OCI-LY1 (cell line): ENCODE measurements around the gene TET3.
"Not testable (repeated sequence)": the region's sequence is repeated elsewhere in the genome, so short reads cannot be mapped to it uniquely, and the experiment has no call there.

Experiments used
- H2AFZ ChIP-seq: fragments of 200-600 bp; sonication (generic), shearing (Covaris generic); 2 replicates; pipeline ENCODE4 v1.6.0; 2014; ENCODE audit warnings: antibody characterized with exemption, mild to moderate bottlenecking, low read length
- H3F3A ChIP-seq: fragments of 200-600 bp; sonication (generic), shearing (Covaris generic); 2 replicates; pipeline ENCODE4 v1.6.0; 2014; ENCODE audit warnings: mild to moderate bottlenecking, antibody characterized with exemption, low read length, moderate library complexity; ENCODE audit not compliant: insufficient read depth
- H3K27ac ChIP-seq: fragments of 200-600 bp; sonication (generic); 2 replicates; pipeline ENCODE4 v1.5.1; 2014; ENCODE audit warnings: low read length, mixed run types, mild to moderate bottlenecking, low read depth; ENCODE audit not compliant: poor library complexity, severe bottlenecking
- H3K27me3 ChIP-seq: fragments of 200-600 bp; sonication (generic); 2 replicates; pipeline ENCODE4 v1.6.0; 2014; ENCODE audit warnings: antibody characterized with exemption, mild to moderate bottlenecking, low read length, moderate library complexity; ENCODE audit not compliant: insufficient read depth
- H3K36me3 ChIP-seq: fragments of 200-600 bp; sonication (generic); 2 replicates; pipeline ENCODE4 v1.6.1; 2014; ENCODE audit warnings: mild to moderate bottlenecking, antibody characterized with exemption, low read length, moderate library complexity, mixed read lengths; ENCODE audit not compliant: insufficient read depth
- H3K4me1 ChIP-seq: fragments of 200-600 bp; sonication (generic); 2 replicates; pipeline ENCODE4 v1.5.1; 2014; ENCODE audit warnings: mild to moderate bottlenecking, low read length, moderate library complexity; ENCODE audit not compliant: insufficient read depth, severe bottlenecking
- H3K4me2 ChIP-seq: fragments of 200-600 bp; sonication (generic), shearing (Covaris generic); 2 replicates; pipeline ENCODE4 v1.6.1; 2014; ENCODE audit warnings: low read length
- H3K4me3 ChIP-seq: fragments of 200-600 bp; sonication (generic); 2 replicates; pipeline ENCODE4 v1.5.1; 2014; ENCODE audit warnings: low read length, low read depth, mild to moderate bottlenecking, mixed read lengths; ENCODE audit not compliant: poor library complexity, severe bottlenecking
- H3K79me2 ChIP-seq: fragments of 200-600 bp; shearing (Covaris generic); 2 replicates; pipeline ENCODE4 v1.6.1; 2016; ENCODE audit warnings: mixed run types, low read length, mixed read lengths; ENCODE audit not compliant: insufficient read depth
- H3K9ac ChIP-seq: fragments of 200-600 bp; sonication (generic), shearing (Covaris generic); 2 replicates; pipeline ENCODE4 v1.6.1; 2014; ENCODE audit warnings: mild to moderate bottlenecking, low read length, mixed read lengths
- H3K9me2 ChIP-seq: fragments of 200-600 bp; sonication (generic), shearing (Covaris generic); 2 replicates; pipeline ENCODE4 v1.6.1; 2014; ENCODE audit warnings: low read depth, mild to moderate bottlenecking, low read length, mixed read lengths
- H3K9me3 ChIP-seq: fragments of 200-600 bp; shearing (Covaris generic); 2 replicates; pipeline ENCODE4 v1.6.1; 2014; ENCODE audit warnings: low read length, mixed read lengths
- H4K20me1 ChIP-seq: fragments of 200-600 bp; sonication (generic), shearing (Covaris generic); 2 replicates; pipeline ENCODE4 v1.6.0; 2016; ENCODE audit warnings: mild to moderate bottlenecking, low read length; ENCODE audit not compliant: insufficient read depth
- CTCF ChIP-seq: fragments of 200-600 bp; sonication (generic), shearing (Covaris generic); IDR thresholded peaks from 2 replicates; pipeline ENCODE4 v1.5.1; 2017; ENCODE audit warnings: mild to moderate bottlenecking, antibody characterized with exemption, low read length, moderate library complexity, mixed read lengths
- EZH2 ChIP-seq: fragments of 200-600 bp; sonication (generic), shearing (Covaris generic); IDR thresholded peaks from 2 replicates; pipeline ENCODE4 v1.8.0; 2017; ENCODE audit warnings: borderline replicate concordance, mixed run types, mild to moderate bottlenecking, antibody characterized with exemption, low read length, moderate library complexity, mixed read lengths

The TET3 gene

GRCh38 chr2:73937899-73938298 is 46.8 kb upstream of the TET3 start:
- no peak overlapping the region for H2AFZ ChIP-seq

GRCh38 chr2:73938718-73939352 is 45.9 kb upstream of the TET3 start:
- H2AFZ ChIP-seq: no peak overlapping the region
- no peaks in the 10 kb centered on the region for H4K20me1 ChIP-seq
- no peak overlapping the region for H3K9ac ChIP-seq
- H3K36me3 ChIP-seq: peaks cover 73% of the 10 kb centered on the region
- H3K9me3 ChIP-seq: no peaks in the 10 kb centered on the region
- no peaks in the 10 kb centered on the region for H3K4me1 ChIP-seq
- no peak overlapping the region for H3K27ac ChIP-seq
- no peak for TF ChIP-seq EZH2
- no peak for TF ChIP-seq CTCF
- peaks cover 27% of the 10 kb centered on the region for H3K79me2 ChIP-seq
- no peaks in the 10 kb centered on the region for H3F3A ChIP-seq
- H3K4me2 ChIP-seq: no peak overlapping the region
- no peaks in the 10 kb centered on the region for H3K9me2 ChIP-seq
- H3K27me3 ChIP-seq: no peaks in the 10 kb centered on the region
- no peak overlapping the region for H3K4me3 ChIP-seq

More at GRCh38 chr2:73937899-73938298, 46.8 kb upstream of the TET3 start:
- H3K9ac ChIP-seq: no peak overlapping the region
- H3K79me2 ChIP-seq: peaks cover 34% of the 10 kb centered on the region
- no peak for TF ChIP-seq EZH2
- no peak for TF ChIP-seq CTCF
- no peak overlapping the region for H3K4me3 ChIP-seq
- peaks cover 73% of the 10 kb centered on the region for H3K36me3 ChIP-seq
- no peaks in the 10 kb centered on the region for H4K20me1 ChIP-seq
- H3K27me3 ChIP-seq: no peaks in the 10 kb centered on the region
- no peak overlapping the region for H3K4me2 ChIP-seq
- H3K9me3 ChIP-seq: no peaks in the 10 kb centered on the region
- H3K27ac ChIP-seq: no peak overlapping the region
- H3F3A ChIP-seq: no peaks in the 10 kb centered on the region
- no peaks in the 10 kb centered on the region for H3K9me2 ChIP-seq
- no peaks in the 10 kb centered on the region for H3K4me1 ChIP-seq

- Histone ChIP-seq H3K4me3 (no peak overlapping the region), H3K27me3 (no peaks in the 10 kb centered on the region), H3K79me2 (peaks cover 24% of the 10 kb centered on the region), H4K20me1 (no peaks in the 10 kb centered on the region), H3K36me3 (peaks cover 75% of the 10 kb centered on the region), H3K4me2 (no peak overlapping the region), H3K4me1 (no peaks in the 10 kb centered on the region), H3K27ac (no peak overlapping the region), H3F3A (no peaks in the 10 kb centered on the region), H3K9me3 (no peaks in the 10 kb centered on the region), H3K9ac (no peak overlapping the region), H3K9me2 (no peaks in the 10 kb centered on the region), H2AFZ (no peak overlapping the region)
- TF ChIP-seq CTCF (no peak), EZH2 (no peak)
Observed at GRCh38 chr2:73939419-73939818, 45.3 kb upstream of the TET3 start.

- H3K9me3 ChIP-seq, H3K4me3 ChIP-seq, H3K4me1 ChIP-seq, H4K20me1 ChIP-seq, H3K9ac ChIP-seq, H3K9me2 ChIP-seq, H3K4me2 ChIP-seq, H3F3A ChIP-seq, H3K27me3 ChIP-seq, H3K27ac ChIP-seq, H2AFZ ChIP-seq: not testable (repeated sequence)
- Histone ChIP-seq H3K79me2 (peaks cover 24% of the 10 kb centered on the region), H3K36me3 (peaks cover 80% of the 10 kb centered on the region)
Observed at GRCh38 chr2:73940066-73940465, 44.6 kb upstream of the TET3 start.
